DOHH2 (cell line): Measurements from ENCODE around the gene CAPN15.

ENCODE experiments used
- H3F3A ChIP-seq: fragments of 200-600 bp; sonication (generic), shearing (Covaris generic); 2 replicates; pipeline ENCODE4 v1.6.0; 2016; ENCODE audit warnings: antibody characterized with exemption, mild to moderate bottlenecking; ENCODE audit not compliant: control insufficient read depth, insufficient read depth
- H3K27ac ChIP-seq: fragments of 200-600 bp; sonication (generic); 2 replicates; pipeline ENCODE4 v1.5.1; 2014; ENCODE audit warnings: low read depth, mild to moderate bottlenecking, low read length, moderate library complexity
- H3K27me3 ChIP-seq: fragments of 200-600 bp; sonication (generic); 2 replicates; pipeline ENCODE4 v1.6.1; 2014; ENCODE audit warnings: mild to moderate bottlenecking, low read length, mixed read lengths; ENCODE audit not compliant: control insufficient read depth
- H3K36me3 ChIP-seq: fragments of 200-600 bp; sonication (generic); 2 replicates; pipeline ENCODE4 v1.6.1; 2014; ENCODE audit warnings: mild to moderate bottlenecking, low read length, moderate library complexity, mixed read lengths; ENCODE audit not compliant: control insufficient read depth
- H3K4me1 ChIP-seq: fragments of 200-600 bp; sonication (generic); 2 replicates; pipeline ENCODE4 v1.6.1; 2014; ENCODE audit warnings: mild to moderate bottlenecking, low read length, mixed read lengths; ENCODE audit not compliant: control insufficient read depth
- H3K4me2 ChIP-seq: fragments of 200-600 bp; sonication (generic); 2 replicates; pipeline ENCODE4 v1.6.0; 2014; ENCODE audit warnings: mild to moderate bottlenecking, low read length, moderate library complexity
- H3K4me3 ChIP-seq: fragments of 200-600 bp; sonication (generic); 2 replicates; pipeline ENCODE4 v1.5.1; 2014; ENCODE audit warnings: mild to moderate bottlenecking, low read length, mixed read lengths
- H3K79me2 ChIP-seq: fragments of 200-600 bp; sonication (generic); 2 replicates; pipeline ENCODE4 v1.6.1; 2014; ENCODE audit warnings: mild to moderate bottlenecking, low read length, mixed read lengths; ENCODE audit not compliant: control insufficient read depth
- H3K9me2 ChIP-seq: fragments of 200-600 bp; sonication (generic); replicated peaks from 2 replicates; pipeline ENCODE4 v1.6.1; 2014; ENCODE audit warnings: mild to moderate bottlenecking, low read length, mixed read lengths; ENCODE audit not compliant: control insufficient read depth
- H3K9me3 ChIP-seq: fragments of 200-600 bp; sonication (generic); 2 replicates; pipeline ENCODE4 v1.6.1; 2014; ENCODE audit warnings: antibody characterized with exemption, low read length, mixed read lengths; ENCODE audit not compliant: control insufficient read depth, insufficient read depth
- H4K20me1 ChIP-seq: fragments of 200-600 bp; sonication (generic); 2 replicates; pipeline ENCODE4 v1.6.0; 2014; ENCODE audit warnings: low read depth, mild to moderate bottlenecking, antibody characterized with exemption, low read length, moderate library complexity; ENCODE audit not compliant: control insufficient read depth, insufficient read depth
- EZH2phosphoT487 ChIP-seq: fragments of 200-600 bp; sonication (generic); IDR thresholded peaks from 2 replicates; pipeline ENCODE4 v1.6.1; 2017; ENCODE audit warnings: borderline replicate concordance, mild to moderate bottlenecking, antibody characterized with exemption, low read length, moderate library complexity, mixed read lengths
- TF ChIP-seq, protein P1 (sequence below): fragments of 200-600 bp; sonication (generic); IDR thresholded peaks from one replicate; pipeline ENCODE4 v1.5.1; 2014; ENCODE audit warnings: antibody characterized with exemption, mild to moderate bottlenecking, low read depth, low read length; ENCODE audit not compliant: poor library complexity, severe bottlenecking

The CAPN15 gene

DNA sequence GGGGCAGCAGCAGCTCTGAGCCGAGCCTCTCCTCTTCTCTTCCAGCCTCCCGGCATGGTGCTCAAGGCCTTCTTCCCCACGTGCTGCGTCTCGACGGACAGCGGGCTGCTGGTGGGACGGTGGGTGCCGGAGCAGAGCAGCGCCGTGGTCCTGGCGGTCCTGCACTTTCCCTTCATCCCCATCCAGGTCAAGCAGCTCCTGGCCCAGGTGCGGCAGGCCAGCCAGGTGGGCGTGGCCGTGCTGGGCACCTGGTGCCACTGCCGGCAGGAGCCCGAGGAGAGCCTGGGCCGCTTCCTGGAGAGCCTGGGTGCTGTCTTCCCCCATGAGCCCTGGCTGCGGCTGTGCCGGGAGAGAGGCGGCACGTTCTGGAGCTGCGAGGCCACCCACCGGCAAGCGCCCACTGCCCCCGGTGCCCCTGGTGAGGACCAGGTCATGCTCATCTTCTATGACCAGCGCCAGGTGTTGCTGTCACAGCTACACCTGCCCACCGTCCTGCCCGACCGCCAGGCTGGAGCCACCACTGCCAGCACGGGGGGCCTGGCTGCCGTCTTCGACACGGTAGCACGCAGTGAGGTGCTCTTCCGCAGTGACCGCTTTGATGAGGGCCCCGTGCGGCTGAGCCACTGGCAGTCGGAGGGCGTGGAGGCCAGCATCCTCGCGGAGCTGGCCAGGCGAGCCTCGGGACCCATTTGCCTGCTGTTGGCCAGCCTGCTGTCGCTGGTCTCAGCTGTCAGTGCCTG is 46.7 kb downstream of the CAPN15 start:
- H3K9me3 ChIP-seq: no peaks in the 10 kb centered on the region
- H3K4me2 ChIP-seq: no peak overlapping the region
- H4K20me1 ChIP-seq: no peaks in the 10 kb centered on the region
- H3F3A ChIP-seq: no peaks in the 10 kb centered on the region
- no peaks in the 10 kb centered on the region for H3K9me2 ChIP-seq
- peaks cover 3% of the 10 kb centered on the region; the same call in 1 of the 2 replicates for H3K36me3 ChIP-seq
- no peaks in the 10 kb centered on the region for H3K27me3 ChIP-seq
- peaks cover 19% of the 10 kb centered on the region for H3K79me2 ChIP-seq
- TF ChIP-seq EZH2phosphoT487: no peak
- TF ChIP-seq, protein P1, sequence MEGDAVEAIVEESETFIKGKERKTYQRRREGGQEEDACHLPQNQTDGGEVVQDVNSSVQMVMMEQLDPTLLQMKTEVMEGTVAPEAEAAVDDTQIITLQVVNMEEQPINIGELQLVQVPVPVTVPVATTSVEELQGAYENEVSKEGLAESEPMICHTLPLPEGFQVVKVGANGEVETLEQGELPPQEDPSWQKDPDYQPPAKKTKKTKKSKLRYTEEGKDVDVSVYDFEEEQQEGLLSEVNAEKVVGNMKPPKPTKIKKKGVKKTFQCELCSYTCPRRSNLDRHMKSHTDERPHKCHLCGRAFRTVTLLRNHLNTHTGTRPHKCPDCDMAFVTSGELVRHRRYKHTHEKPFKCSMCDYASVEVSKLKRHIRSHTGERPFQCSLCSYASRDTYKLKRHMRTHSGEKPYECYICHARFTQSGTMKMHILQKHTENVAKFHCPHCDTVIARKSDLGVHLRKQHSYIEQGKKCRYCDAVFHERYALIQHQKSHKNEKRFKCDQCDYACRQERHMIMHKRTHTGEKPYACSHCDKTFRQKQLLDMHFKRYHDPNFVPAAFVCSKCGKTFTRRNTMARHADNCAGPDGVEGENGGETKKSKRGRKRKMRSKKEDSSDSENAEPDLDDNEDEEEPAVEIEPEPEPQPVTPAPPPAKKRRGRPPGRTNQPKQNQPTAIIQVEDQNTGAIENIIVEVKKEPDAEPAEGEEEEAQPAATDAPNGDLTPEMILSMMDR: no peak
- H3K27ac ChIP-seq: no peak overlapping the region
- H3K4me3 ChIP-seq: no peak overlapping the region
- H3K4me1 ChIP-seq: peaks cover 12% of the 10 kb centered on the region

DNA sequence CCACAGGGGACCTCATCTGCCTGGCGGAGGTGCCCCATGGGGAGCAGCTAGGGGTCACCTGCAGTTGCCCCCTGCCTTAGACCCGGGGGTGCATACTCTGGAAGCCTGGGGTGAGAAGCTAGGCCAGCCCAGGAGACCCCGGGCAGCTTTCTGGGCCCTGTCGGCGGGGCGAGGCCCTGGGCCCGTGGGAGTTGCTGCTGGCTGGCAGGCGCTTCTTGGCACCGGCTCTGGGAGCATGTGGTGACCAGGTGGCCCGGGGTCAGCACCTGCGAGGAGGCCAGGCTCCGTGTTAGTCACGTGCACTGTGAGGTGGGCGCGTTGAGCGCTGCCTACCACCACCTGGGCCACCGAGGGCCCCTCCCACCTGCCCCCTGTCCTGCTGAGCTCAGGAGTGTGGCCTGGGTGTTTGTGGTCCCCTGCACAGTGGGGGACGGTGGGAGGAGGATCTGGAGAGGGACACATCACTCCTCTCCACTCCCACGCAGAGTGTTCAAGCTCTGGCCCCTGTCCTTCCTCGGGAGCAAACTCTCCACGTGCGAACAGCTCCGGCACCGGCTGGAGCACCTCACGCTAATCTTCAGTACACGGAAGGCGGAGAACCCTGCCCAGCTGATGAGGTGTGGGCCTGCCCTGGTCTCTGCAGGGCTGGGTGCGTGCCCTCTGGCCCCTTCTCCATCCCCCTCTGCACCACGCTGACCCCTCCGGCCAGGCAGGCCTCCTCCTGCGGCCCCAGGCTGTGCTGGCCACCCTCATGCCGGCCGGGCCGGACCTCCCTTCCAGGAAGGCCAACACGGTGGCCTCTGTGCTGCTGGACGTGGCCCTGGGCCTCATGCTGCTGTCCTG is 48.1 kb downstream of the CAPN15 start:
- Histone ChIP-seq H4K20me1 (no peaks in the 10 kb centered on the region), H3K4me1 (peaks cover 9% of the 10 kb centered on the region), H3K27ac (no peak overlapping the region), H3K79me2 (peaks cover 12% of the 10 kb centered on the region), H3K4me2 (no peak overlapping the region), H3K4me3 (no peak overlapping the region), H3F3A (no peaks in the 10 kb centered on the region), H3K9me3 (no peaks in the 10 kb centered on the region), H3K36me3 (peaks cover 3% of the 10 kb centered on the region; the same call in 1 of the 2 replicates), H3K27me3 (no peaks in the 10 kb centered on the region), H3K9me2 (no peaks in the 10 kb centered on the region)
- TF ChIP-seq, protein P1: no peak
- TF ChIP-seq EZH2phosphoT487: no peak

DNA sequence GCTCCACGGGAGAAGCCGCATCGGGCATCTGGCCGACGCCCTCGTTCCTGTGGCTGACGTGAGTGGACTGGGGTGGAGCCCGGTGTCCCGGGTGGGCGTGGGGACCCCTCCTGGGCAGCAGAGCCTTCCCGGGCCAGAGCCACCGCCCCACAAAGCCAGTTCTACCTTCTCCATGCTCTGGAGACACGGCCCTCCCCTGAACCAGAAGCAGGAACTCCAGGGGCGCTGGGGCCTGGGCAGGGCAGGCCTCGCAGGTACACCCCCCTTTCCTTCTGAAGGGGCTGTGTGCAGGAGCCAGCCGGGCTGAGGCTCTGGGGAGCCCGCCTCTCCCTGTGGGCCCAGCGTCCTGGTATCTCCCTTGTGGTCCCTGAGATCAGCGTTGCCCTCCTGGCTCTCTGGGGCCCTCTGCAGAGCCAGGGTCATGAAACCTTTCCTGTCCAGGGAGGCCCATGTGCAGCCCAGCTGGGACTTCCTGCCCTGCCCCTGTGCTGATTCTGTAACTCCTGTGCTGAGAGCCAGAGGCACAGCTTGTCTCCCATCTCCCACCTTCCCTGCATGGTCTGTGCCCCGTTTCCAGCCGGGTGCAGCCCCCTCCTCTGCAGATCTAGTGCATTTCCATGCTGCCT is 48.8 kb downstream of the CAPN15 start:
- Histone ChIP-seq H3F3A (no peaks in the 10 kb centered on the region), H3K36me3 (peaks cover 3% of the 10 kb centered on the region; the same call in 1 of the 2 replicates), H3K9me2 (no peaks in the 10 kb centered on the region), H4K20me1 (no peaks in the 10 kb centered on the region), H3K27me3 (no peaks in the 10 kb centered on the region), H3K4me2 (no peak overlapping the region), H3K27ac (no peak overlapping the region), H3K4me3 (no peak overlapping the region), H3K79me2 (peaks cover 5% of the 10 kb centered on the region), H3K4me1 (peaks cover 3% of the 10 kb centered on the region; the same call in 1 of the 2 replicates), H3K9me3 (no peaks in the 10 kb centered on the region)
- TF ChIP-seq EZH2phosphoT487: no peak
- TF ChIP-seq, protein P1: no peak
